H9 (cell line): ENCODE results near the gene ASB8. TPM values are rescaled to one million over a fixed set of nuclear protein-coding genes. Genes with fewer than 3 reads are reported as not detected.

Experiments
- DNase-seq: peaks from one replicate; pipeline ENCODE4 v3.0.0-alpha.2; 2017
- H2AFZ ChIP-seq: one replicate; pipeline ENCODE4 v1.6.1; 2013; ENCODE audit warnings: mild to moderate bottlenecking, low read length, control low read depth, moderate library complexity
- H2AK5ac ChIP-seq: 2 replicates; pipeline ENCODE4 v1.6.1; 2013; ENCODE audit warnings: low read length, control low read depth, mixed read lengths; ENCODE audit not compliant: insufficient read length
- H2BK120ac ChIP-seq: one replicate; pipeline ENCODE4 v1.6.1; 2013; ENCODE audit warnings: low read depth, mild to moderate bottlenecking, low read length, control low read depth, inconsistent platforms; ENCODE audit not compliant: poor library complexity, severe bottlenecking
- H2BK12ac ChIP-seq: 2 replicates; pipeline ENCODE4 v1.6.1; 2013; ENCODE audit warnings: low read length, control low read depth, mixed read lengths, low read depth; ENCODE audit not compliant: insufficient read length
- H2BK15ac ChIP-seq: 2 replicates; pipeline ENCODE4 v1.6.1; 2013; ENCODE audit warnings: low read depth, low read length, control low read depth
- H2BK20ac ChIP-seq: one replicate; pipeline ENCODE4 v1.6.1; 2013; ENCODE audit warnings: low read depth, mild to moderate bottlenecking, low read length, control low read depth, inconsistent platforms; ENCODE audit not compliant: poor library complexity, severe bottlenecking
- H2BK5ac ChIP-seq: 2 replicates; pipeline ENCODE4 v1.6.1; 2013; ENCODE audit warnings: low read length, control low read depth, mixed read lengths; ENCODE audit not compliant: insufficient read length
- H3K14ac ChIP-seq: 2 replicates; pipeline ENCODE4 v1.6.1; 2013; ENCODE audit warnings: low read length, control low read depth; ENCODE audit not compliant: insufficient read depth
- H3K18ac ChIP-seq: 2 replicates; pipeline ENCODE4 v1.6.1; 2013; ENCODE audit warnings: low read depth, mild to moderate bottlenecking, mixed read lengths, low read length, control low read depth; ENCODE audit not compliant: insufficient read length
- H3K23ac ChIP-seq: 2 replicates; pipeline ENCODE4 v1.6.1; 2013; ENCODE audit warnings: low read length, control low read depth, mixed read lengths, low read depth; ENCODE audit not compliant: insufficient read length
- H3K23me2 ChIP-seq: 2 replicates; pipeline ENCODE4 v1.6.1; 2013; ENCODE audit warnings: low read depth, mild to moderate bottlenecking, mixed read lengths, low read length, control low read depth; ENCODE audit not compliant: insufficient read length, poor library complexity, severe bottlenecking
- H3K27ac ChIP-seq: 2 replicates; pipeline ENCODE4 v1.5.1; 2013; ENCODE audit warnings: low read length, control low read depth, mixed read lengths, low read depth; ENCODE audit not compliant: insufficient read length
- H3K27me3 ChIP-seq: 2 replicates; pipeline ENCODE4 v1.6.1; 2013; ENCODE audit warnings: low read length, control low read depth, inconsistent platforms; ENCODE audit not compliant: insufficient read depth
- H3K4ac ChIP-seq: 2 replicates; pipeline ENCODE4 v1.6.1; 2013; ENCODE audit warnings: low read depth, mild to moderate bottlenecking, control low read depth, inconsistent platforms, low read length, moderate library complexity
- H3K4me1 ChIP-seq: 2 replicates; pipeline ENCODE4 v1.6.1; 2013; ENCODE audit warnings: low read length, control low read depth, inconsistent platforms; ENCODE audit not compliant: insufficient read depth
- H3K4me2 ChIP-seq: 2 replicates; pipeline ENCODE4 v1.6.1; 2013; ENCODE audit warnings: low read length, control low read depth, mixed read lengths; ENCODE audit not compliant: insufficient read length, insufficient read depth
- H3K56ac ChIP-seq: 2 replicates; pipeline ENCODE4 v1.6.1; 2013; ENCODE audit warnings: low read depth, mild to moderate bottlenecking, mixed read lengths, low read length, control low read depth; ENCODE audit not compliant: insufficient read length
- H3K79me1 ChIP-seq: 2 replicates; pipeline ENCODE4 v1.6.1; 2013; ENCODE audit warnings: low read depth, mild to moderate bottlenecking, moderate library complexity, low read length, control low read depth, inconsistent platforms; ENCODE audit not compliant: insufficient read depth, poor library complexity, severe bottlenecking
- H3K79me2 ChIP-seq: 2 replicates; pipeline ENCODE4 v1.6.1; 2013; ENCODE audit warnings: low read length, control low read depth, inconsistent platforms; ENCODE audit not compliant: insufficient read depth
- H3K9ac ChIP-seq: 2 replicates; pipeline ENCODE4 v1.6.1; 2013; ENCODE audit warnings: low read length, control low read depth, mixed read lengths; ENCODE audit not compliant: insufficient read length; ENCODE audit errors: extremely low read depth
- H3K9me3 ChIP-seq: one replicate; pipeline ENCODE4 v1.6.1; 2013; ENCODE audit warnings: low read depth, low read length, inconsistent platforms; ENCODE audit not compliant: control insufficient read depth
- H3T11ph ChIP-seq: one replicate; pipeline ENCODE4 v1.6.1; 2013; ENCODE audit warnings: mild to moderate bottlenecking, low read length, control low read depth, inconsistent platforms
- H4K20me1 ChIP-seq: one replicate; pipeline ENCODE4 v1.6.1; 2013; ENCODE audit not compliant: control insufficient read depth, insufficient read length, insufficient read depth
- H4K5ac ChIP-seq: 2 replicates; pipeline ENCODE4 v1.6.1; 2013; ENCODE audit warnings: low read depth, mild to moderate bottlenecking, mixed read lengths, low read length, control low read depth; ENCODE audit not compliant: insufficient read length
- H4K8ac ChIP-seq: replicated peaks from 2 replicates; pipeline ENCODE4 v1.6.1; 2013; ENCODE audit warnings: low read length, control low read depth, mixed read lengths, low read depth; ENCODE audit not compliant: insufficient read length
- H4K91ac ChIP-seq: 2 replicates; pipeline ENCODE4 v1.6.1; 2013; ENCODE audit warnings: low read depth, mild to moderate bottlenecking, moderate library complexity, mixed read lengths, low read length, control low read depth; ENCODE audit not compliant: insufficient read length
- H3K27ac Mint-ChIP-seq, 3 experiments: 2 replicates in 2 of 3; 3 replicates in 1 of 3; pipeline ENCODE4 v1.8.0; 2020 to 2021; ENCODE audit warnings: mixed read lengths in 3 of 3, mild to moderate bottlenecking in 1 of 3, moderate library complexity in 1 of 3
- H3K27me3 Mint-ChIP-seq: 2 replicates; pipeline ENCODE4 v1.8.0; 2021; ENCODE audit warnings: low read depth, mild to moderate bottlenecking, moderate library complexity, mixed read lengths
- H3K36me3 Mint-ChIP-seq, 3 experiments: 2 replicates in 2 of 3; 3 replicates in 1 of 3; pipeline ENCODE4 v1.8.0; 2020 to 2021; ENCODE audit warnings: low read depth in 3 of 3, mixed read lengths in 3 of 3; ENCODE audit not compliant: insufficient read depth in 1 of 3
- H3K4me1 Mint-ChIP-seq, 2 experiments: 2 replicates each; pipeline ENCODE4 v1.8.0; 2020; ENCODE audit warnings: mixed read lengths in 2 of 2
- H3K4me3 Mint-ChIP-seq, 2 experiments: 2 replicates in 1 of 2; 3 replicates in 1 of 2; pipeline ENCODE4 v1.8.0; 2020 to 2021; ENCODE audit warnings: mild to moderate bottlenecking in 2 of 2, mixed read lengths in 2 of 2, moderate library complexity in 1 of 2
- H3K9me3 Mint-ChIP-seq, 2 experiments: 2 replicates in 1 of 2; 3 replicates in 1 of 2; pipeline ENCODE4 v1.8.0; 2020; ENCODE audit warnings: mild to moderate bottlenecking in 2 of 2, mixed read lengths in 2 of 2, moderate library complexity in 1 of 2
- WGBS: extraction: QIAGEN DNeasy Blood & Tissue Kit; methylation state at CpG from one replicate; pipeline ENCODE4 v1.1.7; 2013; ENCODE audit warnings: missing lambda C conversion rate, low lambda C conversion rate, mixed read lengths; ENCODE audit not compliant: insufficient read length; ENCODE audit errors: extremely low coverage; 5-methylcytosine and 5-hydroxymethylcytosine counted together
- total RNA-seq: library from RNA; stranded (reverse); gene quantifications from 2 replicates; pipeline ENCODE4 v1.2.1, GENCODE V29; 2021
- TF ChIP-seq, protein P1 (sequence below): fragments of 200-600 bp; sonication (generic); conservative IDR thresholded peaks from 3 replicates; pipeline ENCODE4 v1.8.0; 2021; ENCODE audit warnings: antibody characterized with exemption, mild to moderate bottlenecking

ASB8 gene
- total RNA-seq, 1 experiment from 2014 or later: 10.9 TPM

DNA sequence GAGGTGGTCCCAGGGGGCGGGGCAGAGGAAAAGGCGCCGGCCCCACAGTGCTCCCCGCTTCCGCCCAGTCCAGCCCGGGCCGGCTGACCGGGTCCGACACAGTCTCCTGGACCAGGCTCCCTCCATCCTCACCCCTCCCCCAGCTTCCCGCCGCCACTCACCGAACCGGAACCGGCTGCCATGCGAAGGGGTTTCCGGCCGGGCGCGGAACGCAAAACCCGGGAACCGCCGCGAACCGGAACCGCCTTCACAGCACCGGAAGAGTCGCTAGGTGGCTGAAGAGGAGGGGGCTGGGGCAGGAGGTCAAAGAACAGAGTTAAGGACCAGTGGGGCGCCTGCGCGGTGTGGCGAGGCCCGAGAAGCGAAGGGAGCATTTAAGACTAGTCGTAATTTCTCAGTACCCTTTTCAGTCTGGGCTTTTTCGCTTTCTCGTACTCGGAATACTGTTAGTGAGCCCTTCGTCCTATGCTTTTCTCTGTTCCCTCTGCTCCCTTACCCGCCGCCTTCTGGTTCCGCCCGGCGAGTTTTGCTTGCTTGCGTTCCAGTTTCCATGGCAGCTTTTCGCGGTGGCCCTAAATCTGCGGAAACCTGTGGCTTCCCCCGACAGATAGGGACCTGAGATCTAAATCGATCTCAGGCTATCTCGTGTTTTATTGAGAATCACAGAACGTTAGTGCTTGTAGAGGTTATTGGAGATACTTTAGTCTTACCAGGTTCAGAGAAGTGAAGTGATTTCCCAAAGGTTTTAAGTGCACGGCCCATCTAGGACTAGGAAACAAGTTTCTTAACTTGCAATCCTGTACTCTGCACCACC lies 51.2 kb downstream of the ASB8 start, which contains the start of gene SENP1:
TSS of gene SENP1 (minus strand) at position 213 of the 814 bp plus-strand sequence. CDS start 4,607 bp downstream, outside the sequence.
- H4K5ac ChIP-seq: peak within 1 kb of the TSS; percentile 99
- Mint-ChIP-seq H3K36me3 (no peaks in the 10 kb centered on the region), H3K4me1 (peaks cover 16 to 18% of the 10 kb centered on the region in 2 experiments), H3K27ac (peak within 1 kb of the TSS; percentile 99 to 100 (median 99)), H3K9me3 (no peaks in the 10 kb centered on the region), H3K4me3 (peak within 1 kb of the TSS; percentile 84 to 94), H3K27me3 (peaks cover 13% of the 10 kb centered on the region)
- peaks cover 6% of the 10 kb centered on the region for H3K23me2 ChIP-seq
- H3K9me3 ChIP-seq: no peaks in the 10 kb centered on the region
- no peak within 1 kb of the TSS for H2BK15ac ChIP-seq
- H4K91ac ChIP-seq: peak within 1 kb of the TSS; percentile 23
- H3K9ac ChIP-seq: peak within 1 kb of the TSS; percentile 98
- H3K14ac ChIP-seq: peak within 1 kb of the TSS; percentile 100
- peak; percentile 93 for DNase-seq
- peaks cover 7% of the 10 kb centered on the region for H3K4me1 ChIP-seq
- no peak within 1 kb of the TSS for H2AK5ac ChIP-seq
- H3K18ac ChIP-seq: peak within 1 kb of the TSS; percentile 100
- peak within 1 kb of the TSS; percentile 99 for H3T11ph ChIP-seq
- peak within 1 kb of the TSS; percentile 99 for H3K27ac ChIP-seq
- H4K8ac ChIP-seq: peak within 1 kb of the TSS; percentile 67
- no peak within 1 kb of the TSS; the same call in 1 of the 2 replicates for H3K4ac ChIP-seq
- H4K20me1 ChIP-seq: no peaks in the 10 kb centered on the region
- TF ChIP-seq, protein P1, sequence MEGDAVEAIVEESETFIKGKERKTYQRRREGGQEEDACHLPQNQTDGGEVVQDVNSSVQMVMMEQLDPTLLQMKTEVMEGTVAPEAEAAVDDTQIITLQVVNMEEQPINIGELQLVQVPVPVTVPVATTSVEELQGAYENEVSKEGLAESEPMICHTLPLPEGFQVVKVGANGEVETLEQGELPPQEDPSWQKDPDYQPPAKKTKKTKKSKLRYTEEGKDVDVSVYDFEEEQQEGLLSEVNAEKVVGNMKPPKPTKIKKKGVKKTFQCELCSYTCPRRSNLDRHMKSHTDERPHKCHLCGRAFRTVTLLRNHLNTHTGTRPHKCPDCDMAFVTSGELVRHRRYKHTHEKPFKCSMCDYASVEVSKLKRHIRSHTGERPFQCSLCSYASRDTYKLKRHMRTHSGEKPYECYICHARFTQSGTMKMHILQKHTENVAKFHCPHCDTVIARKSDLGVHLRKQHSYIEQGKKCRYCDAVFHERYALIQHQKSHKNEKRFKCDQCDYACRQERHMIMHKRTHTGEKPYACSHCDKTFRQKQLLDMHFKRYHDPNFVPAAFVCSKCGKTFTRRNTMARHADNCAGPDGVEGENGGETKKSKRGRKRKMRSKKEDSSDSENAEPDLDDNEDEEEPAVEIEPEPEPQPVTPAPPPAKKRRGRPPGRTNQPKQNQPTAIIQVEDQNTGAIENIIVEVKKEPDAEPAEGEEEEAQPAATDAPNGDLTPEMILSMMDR: no peak; the same call in 1 of the 3 replicates
- no peaks in the 10 kb centered on the region for H3K79me1 ChIP-seq
- no peak within 1 kb of the TSS for H2BK120ac ChIP-seq
- H2AFZ ChIP-seq: peak within 1 kb of the TSS; percentile 41
- no peak within 1 kb of the TSS for H3K23ac ChIP-seq
- peak within 1 kb of the TSS; percentile 96 for H3K4me2 ChIP-seq
- peak within 1 kb of the TSS; percentile 97 for H2BK5ac ChIP-seq
- no CpG with 5 or more reads among the region's 53 CpGs for WGBS
- peaks cover 3% of the 10 kb centered on the region; the same call in 1 of the 2 replicates for H3K79me2 ChIP-seq
- H2BK20ac ChIP-seq: no peak within 1 kb of the TSS
- peak within 1 kb of the TSS; percentile 89 for H3K56ac ChIP-seq
- peak within 1 kb of the TSS; percentile 90 for H2BK12ac ChIP-seq
- H3K27me3 ChIP-seq: no peaks in the 10 kb centered on the region
